Measurements from ENCODE around the gene RPGR.

Gene RPGR

DNA sequence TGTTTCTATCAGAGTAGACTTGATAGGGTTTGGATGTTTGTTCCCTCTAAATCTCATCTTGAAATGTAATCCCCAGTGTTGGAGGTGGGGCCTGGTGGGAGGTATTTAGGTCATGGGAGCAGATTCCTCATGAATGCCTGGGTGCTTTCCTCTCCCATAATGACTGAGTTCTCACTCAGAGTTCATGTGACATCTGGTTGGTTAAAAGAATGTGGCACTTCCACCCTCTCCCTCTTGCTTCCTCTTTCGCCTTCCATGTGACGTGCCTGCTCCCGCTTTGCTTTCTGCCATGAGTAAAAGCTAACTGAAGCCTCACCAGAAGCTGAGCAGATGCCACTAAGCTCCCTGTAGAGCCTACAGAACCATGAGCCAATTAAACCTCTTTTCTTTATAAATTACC lies 59.3 kb downstream of the RPGR start:
- no peak for DNase-seq (ENCODE audit: low spot score)
- TF ChIP-seq CTCF (IDR thresholded peaks at IDR 0.05; ENCODE audit: extremely low read depth, missing control alignments) = no peak

DNA sequence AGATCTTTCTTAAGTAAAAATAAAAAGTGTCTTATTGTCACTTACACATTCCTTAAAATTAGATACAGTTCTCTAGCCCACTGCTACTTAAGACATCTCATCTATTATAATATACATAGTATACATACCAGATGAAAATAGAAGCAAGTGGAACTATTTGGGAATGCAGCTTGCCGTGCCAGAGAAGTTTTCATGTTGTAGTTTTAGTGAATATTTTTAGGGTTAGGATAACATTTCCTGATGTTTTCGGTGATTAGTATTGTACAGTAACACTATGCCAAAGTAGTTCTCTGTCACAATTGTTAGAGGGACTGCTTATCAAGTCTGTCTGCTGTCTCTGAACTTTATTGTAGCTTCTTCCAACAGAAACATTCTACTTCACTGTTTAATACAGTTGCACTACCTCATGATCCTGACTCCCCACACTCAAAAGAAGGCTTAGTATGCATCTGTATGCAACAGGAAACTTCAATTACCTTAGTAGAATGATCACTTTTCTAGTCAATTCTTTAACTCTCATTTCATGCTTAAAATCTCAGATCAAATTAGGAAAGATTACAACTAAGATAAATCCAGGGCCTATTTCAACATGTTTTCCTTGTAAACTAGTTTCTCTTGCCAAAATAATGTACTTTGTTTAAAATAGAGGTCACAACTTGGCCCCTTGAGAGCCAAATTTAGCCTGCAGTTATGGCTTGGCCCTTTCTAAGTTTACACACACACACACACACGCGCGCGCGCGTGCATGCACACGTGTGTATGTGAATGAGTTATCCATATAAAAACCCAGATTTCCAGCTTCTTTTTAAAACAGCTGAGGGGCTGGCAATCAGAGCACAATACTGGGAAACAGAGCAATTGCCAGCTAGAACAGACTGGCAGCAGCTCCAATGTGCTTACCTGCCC lies 64.3 kb downstream of the RPGR start:
- no peak for DNase-seq (ENCODE audit: low spot score)
- TF ChIP-seq CTCF (IDR thresholded peaks at IDR 0.05; ENCODE audit: extremely low read depth, missing control alignments) = no peak

DNA sequence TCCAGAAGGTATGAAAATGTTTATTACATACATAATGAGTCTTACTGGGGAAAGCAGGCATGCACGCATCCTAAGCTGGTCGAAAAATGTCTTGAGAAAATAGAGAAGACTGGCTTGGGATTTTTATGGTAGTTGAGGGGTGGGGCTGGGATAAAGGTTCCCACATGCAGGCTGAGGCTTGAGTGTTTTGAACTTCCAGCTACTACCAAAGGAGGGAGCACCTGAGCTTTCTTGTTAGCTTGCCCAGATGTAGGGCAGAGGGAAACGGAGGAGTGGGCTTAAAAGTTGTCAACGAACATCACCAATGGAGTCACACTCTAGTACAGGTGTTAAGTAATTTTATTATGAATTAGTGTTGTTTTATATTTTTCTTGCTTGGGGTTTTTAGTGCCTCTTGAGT lies 67.1 kb downstream of the RPGR start:
- TF ChIP-seq CTCF (IDR thresholded peaks at IDR 0.05; ENCODE audit: extremely low read depth, missing control alignments) = peak; percentile 32
- DNase-seq (ENCODE audit: low spot score) = peak; percentile 52

DNA sequence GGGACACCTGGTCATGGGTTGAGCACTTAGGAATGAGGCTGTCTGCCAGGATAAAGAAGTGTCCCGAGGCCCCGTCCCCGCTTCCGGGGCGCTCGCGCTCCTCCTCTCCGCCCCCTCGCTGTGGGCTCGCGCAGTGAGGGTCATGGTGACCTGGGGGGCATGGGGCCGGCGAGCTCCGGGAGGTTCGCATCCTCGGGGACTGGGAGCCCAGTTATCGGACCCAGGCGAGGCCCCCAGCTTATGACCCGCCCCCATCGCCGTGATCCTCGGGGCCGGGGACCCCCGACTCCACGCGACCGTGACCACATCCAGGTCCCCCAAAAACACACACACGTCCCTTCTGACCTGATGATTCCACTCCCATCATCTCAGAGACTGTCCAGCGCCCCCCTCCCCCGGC lies 71.3 kb downstream of the RPGR start:
- no peak for DNase-seq (ENCODE audit: low spot score)
- no peak for TF ChIP-seq CTCF (IDR thresholded peaks at IDR 0.05; ENCODE audit: extremely low read depth, missing control alignments)

DNA sequence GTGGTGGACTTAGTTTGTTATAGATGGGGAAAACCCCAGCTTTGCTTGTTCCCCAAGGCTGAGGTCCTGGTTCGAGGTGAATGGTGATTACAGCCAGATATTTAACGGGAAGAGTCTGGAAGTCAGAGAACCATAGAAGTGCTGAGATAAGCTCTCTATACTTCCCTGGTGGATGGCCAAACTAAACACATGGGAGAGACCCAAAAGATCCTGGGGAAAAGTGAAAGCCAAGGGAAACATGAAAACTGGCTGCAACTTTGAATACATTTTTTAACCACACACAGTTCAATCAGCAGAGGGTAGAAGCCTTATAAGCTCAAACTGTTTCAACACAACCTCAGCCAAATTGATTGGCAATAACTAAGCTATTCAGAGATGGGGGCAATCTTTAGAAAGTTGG lies 77.3 kb downstream of the RPGR start:
- no peak for TF ChIP-seq CTCF (IDR thresholded peaks at IDR 0.05; ENCODE audit: extremely low read depth, missing control alignments)
- DNase-seq (ENCODE audit: low spot score) = no peak

GRCh38 chrX:38247051-38247450 lies 80.3 kb downstream of the RPGR start:
- TF ChIP-seq CTCF (IDR thresholded peaks at IDR 0.05; ENCODE audit: extremely low read depth, missing control alignments) = no peak
- DNase-seq (ENCODE audit: low spot score) = no peak

GRCh38 chrX:38240541-38240940 lies 86.8 kb downstream of the RPGR start:
- DNase-seq (ENCODE audit: low spot score) = no peak
- no peak for TF ChIP-seq CTCF (IDR thresholded peaks at IDR 0.05; ENCODE audit: extremely low read depth, missing control alignments)
